Measurements from ENCODE around the gene ASB6.
A peak's percentile ranks its signal among the peaks of the same experiment; 100 is the strongest.
"Not testable (repeated sequence)": the region's sequence is repeated elsewhere in the genome, so short reads cannot be mapped to it uniquely, and the experiment has no call there.

The ASB6 gene

DNA sequence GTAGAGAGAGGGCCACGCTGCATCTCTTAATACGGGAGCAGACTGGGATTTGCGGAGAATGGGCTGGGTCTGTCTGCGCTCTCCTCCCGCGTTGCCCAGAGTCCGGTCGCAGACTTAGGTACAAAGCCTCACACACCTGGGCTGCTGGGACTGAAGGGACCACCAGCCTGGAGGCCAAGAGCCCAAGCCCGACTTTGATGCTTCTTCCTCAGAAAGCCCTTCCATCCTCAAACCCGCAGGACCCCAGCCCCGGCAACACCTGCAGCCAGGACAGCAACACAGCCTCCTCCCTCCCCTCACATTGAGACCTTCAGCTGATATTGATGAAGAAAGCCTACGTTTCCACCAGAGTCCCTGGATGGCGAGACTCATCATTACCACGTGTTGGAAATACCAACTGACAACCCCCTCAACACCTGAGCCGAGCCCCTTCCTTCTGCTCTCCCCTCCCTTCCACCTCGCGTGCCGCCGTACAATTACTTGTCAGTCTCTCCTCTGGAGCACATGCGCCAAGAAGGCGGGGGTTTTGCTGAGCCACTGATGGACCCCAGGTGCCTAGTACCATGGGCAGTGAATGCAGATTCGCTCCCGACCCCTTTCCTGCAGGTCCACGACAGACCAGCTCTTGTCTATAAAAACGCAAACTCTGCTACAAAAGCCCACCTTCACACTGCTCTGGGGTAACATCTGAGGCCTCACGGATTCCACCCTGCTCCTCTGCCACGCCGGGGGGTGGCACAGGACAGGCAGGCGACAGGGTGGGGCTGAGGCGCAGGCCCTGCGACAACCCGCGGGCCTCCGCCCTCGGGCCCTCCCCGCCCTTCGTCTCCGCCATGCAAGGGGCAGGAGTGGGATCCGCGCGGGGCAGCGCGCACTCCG lies 841 bp downstream of the ASB6 start:
- DNase-seq = no peak

DNA sequence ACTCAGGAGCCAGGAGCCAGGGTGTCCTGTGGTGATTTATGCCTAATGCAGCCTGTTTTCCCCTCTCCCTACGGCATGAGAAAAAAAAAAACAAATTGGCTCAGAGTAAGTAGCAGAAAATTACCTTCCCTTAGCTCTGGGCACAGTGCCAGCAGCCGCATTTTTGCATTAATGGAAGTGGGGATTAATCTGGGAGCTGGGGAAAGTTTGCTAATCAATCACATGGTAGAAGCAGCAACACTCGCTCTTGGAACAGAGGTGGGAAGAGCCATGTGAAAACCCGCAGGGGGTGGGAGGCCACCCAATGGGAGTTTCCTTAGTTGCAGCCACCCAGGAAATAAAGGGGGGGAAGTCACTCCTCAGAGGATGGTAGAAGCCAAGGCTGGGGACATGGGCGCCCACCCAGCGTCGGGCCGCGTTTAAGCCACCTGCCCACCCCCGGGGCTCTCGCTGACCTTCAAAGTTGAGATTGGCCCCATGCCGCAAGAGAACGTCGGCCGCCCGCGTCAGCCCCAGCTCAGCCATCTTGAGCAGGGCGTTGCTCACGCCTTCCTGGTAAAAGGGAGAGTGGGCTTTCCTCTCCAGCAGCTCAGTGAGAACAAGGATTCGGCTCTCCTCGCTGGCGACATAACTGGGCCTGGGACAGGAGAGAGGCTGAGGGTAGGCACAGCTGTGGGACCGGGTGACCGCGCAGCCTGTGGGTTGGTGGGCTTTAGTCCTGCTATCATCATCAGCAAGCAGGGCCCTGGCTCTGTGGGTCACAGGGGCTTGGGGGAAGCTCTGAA lies 1.7 kb downstream of the ASB6 start:
- DNase-seq = peak; percentile 69

DNA sequence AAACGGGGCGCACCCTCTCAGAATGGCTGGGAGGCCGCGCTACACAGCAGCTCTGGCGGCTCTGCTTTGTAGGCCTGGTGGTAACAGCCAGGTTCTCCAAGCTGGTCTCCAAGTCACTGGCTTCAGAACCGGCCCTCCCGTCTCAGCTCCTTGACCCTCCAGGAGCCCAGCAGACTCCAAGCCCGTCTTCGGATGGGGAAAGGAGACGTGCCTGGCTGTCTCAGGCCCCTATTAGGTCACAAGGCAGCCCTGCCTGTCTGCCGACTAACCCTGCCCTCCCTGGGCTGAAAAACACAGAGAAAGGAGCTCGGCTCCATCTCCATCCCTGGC lies 2.2 kb downstream of the ASB6 start:
- DNase-seq = no peak

DNA sequence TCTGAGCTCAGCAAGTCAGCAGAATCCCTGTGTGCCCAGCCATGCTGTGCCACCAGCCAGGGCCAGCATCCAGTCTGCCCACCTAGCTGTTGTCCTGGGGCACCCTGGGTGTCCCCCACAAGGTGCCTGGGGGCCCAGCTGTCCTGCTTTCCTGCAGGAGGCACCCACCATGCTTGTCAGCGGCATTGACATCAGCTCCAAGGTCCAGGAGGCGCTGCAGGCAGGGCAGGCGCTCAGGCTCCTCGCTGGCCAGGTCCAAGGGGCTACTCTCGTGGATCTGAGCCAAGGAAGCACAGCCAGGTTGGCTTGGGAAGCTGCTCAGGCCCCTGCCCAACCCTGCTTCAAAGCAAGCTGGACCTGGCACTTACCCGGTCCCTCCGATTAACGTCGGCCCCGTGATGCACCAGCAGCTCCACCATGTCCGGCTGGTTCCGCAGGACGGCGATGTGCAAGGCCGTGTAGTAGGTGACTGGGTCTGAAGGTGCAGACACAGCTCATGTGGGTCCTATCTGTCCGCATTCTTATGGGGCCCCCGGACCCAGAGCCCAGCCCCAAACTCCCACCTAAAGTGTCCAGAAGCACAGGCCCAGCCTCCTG lies 2.8 kb downstream of the ASB6 start:
- DNase-seq = no peak

DNA sequence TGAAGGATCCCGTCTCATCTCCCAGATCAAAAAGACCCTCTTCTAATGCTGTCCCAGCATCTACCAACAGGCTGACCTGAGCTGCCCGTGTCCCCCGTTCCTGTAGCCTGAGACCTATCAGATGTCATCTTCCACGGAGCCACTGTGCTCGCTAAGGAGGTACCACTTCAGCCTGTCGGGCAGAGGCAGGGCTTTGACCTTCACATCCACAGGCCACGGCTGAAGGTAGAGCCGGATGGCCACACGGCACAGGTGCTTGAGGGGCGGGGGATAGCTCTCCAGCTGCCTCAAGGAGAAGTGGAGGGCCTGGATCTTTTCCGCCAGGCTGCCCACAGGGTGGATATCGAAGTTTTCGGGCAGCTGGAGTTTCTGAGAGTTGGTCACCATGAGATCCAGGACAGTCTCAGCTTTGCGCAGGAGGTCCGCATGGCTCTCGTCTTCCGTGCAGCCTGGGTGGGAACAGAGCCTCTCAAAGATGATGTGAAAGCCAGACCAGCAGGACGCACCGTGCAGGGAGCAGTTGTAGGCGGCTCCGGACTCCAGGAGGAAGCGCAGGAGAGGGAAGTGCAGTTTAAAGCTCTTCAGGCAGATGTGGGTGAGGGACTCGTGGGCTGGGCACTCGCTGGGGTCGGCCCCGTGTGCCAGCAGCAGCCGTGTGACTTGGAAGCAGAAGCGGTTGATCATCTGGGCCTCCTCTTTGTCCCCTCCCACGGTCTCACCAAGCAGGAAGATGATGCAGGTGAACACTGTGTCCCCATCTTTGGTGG lies 4.1 kb downstream of the ASB6 start:
- no peak for DNase-seq

DNA sequence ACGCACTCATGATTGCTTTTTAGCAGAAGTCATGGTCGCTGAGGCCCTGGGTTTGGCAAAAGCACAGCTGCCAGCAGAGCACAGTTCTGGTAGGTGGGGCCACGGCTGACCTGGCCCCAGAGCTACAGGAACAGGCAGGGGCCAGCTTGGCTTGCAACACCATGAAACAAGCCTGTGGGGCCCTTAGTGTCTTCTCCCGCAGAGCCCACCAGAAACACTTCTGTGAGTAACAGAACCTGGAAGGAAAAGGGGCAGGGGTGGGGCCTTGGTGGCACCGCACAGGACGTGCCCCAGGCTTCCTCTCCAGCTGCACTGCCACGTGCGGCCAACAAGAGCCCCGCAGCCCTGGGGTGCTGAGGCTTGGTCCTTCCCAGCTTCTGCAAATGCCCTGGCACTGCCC lies 4.8 kb downstream of the ASB6 start:
- DNase-seq = no peak

DNA sequence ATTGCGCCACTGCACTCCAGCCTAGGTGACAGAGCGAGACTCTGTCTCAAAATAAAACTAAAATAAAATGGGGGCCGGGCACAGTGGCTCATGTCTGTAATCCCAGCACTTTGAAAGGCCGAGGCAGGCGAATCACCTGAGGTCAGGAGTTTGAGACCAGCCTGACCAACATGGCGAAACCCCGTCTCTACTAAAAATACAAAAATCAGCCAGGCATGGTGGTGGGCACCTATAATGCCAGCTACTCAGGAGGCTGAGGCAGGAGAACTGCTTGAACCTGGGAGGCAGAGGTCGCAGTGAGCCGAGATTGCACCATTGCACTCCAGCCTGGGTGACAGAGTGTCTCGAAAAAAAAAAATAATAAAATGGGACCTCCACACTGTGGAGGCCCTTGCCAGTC lies 5.6 kb downstream of the ASB6 start:
- DNase-seq = not testable (repeated sequence)

DNA sequence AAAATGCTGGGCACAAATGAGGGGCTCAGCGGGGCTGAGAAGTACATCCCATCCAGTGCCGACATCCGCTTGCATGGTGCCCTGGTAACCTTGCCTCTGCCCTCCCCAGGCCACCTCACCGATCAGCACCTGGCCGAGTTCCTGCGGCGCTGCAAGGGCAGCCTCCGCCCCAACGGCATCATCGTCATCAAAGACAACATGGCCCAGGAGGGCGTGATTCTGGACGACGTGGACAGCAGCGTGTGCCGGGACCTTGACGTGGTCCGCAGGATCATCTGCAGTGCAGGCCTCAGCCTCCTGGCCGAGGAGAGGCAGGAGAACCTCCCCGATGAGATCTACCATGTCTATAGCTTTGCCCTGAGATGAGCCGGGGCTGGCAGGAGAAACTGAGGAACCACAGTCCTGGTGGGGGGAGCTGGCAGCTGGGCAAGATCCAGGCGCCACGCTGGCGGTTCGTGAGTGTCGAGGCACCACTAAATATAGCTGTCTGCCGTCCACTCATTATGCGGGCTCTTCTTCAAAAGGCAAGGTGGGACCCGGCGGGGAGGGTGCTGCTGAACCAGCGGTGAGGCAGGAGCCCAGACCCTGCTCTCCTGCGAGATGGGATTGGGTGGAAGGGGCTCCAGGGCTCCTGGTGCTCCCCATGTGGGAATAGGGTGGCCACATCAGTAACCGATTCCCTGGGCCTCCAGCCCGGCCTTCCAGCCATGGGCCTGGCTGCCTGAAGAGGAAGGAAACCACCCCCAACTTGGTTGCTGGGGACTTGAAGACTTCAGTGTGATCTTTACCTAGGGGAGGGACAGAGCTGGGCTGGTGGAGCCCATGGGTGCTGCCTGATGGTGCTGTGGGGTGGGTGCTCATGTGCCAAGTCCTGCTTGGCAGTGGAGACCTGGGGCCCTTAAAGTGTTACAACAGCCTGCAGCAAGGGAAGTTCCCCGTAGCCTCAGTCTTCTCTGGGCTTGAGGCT lies 6.6 kb downstream of the ASB6 start:
- no peak for DNase-seq

DNA sequence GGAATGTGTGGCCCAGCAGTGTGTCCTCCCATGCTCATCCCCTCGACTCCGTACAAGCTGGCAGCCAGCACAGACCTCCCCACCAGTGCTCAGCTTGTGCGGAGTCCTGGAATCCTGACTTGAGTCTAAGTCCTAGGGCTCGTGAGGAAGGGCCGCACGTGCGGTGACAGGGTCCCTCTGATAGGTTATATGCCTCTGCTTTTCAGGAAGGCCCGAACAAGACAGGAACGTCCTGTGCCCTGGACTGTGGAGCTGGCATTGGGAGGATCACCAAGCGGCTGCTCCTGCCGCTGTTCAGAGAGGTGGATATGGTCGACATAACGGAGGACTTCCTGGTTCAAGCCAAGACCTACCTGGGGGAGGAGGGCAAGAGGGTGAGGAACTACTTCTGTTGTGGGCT lies 8.1 kb downstream of the ASB6 start:
- DNase-seq = no peak

DNA sequence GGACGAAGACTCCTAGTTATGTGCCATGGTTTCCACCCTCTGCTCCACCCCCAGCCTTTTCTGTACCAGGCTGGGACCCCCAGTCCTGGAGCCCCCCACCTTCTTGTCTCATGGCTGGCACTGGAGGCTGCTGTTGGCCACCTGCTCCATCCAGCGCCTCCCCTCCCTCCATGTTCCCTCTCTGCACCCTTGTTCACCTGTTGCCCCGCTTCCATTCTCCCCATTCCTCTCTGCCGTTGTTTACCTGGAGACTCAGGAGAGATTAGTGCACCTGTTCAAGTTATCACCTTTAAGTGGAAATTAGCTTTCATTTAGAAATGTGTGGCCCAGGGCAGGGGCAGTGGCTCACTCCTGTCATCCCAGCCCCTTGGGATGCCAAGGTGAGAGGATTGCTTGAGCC lies 8.7 kb downstream of the ASB6 start:
- no peak for DNase-seq

DNA sequence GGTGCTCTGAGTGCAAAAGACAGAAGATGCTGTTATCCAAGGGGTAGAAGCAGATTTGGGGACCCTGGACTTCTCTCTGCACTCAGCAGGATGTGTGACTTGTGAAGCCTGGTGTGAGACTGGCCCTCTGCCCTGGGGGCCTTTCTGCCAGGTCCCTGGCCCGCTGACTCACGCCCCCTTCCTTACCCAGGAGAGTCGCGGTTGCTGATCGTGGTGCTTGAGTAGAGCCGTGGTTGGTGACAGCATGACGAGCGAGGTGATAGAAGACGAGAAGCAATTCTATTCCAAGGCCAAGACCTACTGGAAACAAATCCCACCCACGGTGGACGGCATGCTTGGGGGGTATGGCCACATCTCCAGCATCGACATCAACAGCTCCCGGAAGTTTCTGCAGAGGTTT lies 9.5 kb downstream of the ASB6 start:
- peak; percentile 53 for DNase-seq

DNA sequence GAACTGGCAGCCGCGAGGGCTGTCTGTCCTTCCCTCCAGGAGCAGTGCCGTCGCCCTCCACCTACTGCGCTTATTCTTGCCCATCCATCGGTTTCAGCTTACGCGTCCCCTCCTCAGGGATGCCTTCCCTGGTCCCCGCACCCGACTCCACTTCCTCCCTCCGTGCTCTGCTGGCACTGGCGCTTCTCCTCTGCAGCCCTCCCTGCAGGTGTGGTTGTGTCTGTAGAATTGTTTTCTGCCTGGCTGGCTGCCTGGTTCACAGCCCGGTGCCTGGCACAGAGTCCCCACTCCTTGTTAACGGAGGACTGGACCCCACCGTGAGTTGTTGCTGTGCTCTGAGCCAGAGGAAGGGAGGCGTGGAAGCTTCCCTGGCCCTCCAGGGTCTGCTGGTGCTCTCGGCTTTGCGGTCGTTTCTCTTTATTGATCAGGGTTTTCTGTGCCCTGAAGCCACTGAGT lies 10.2 kb downstream of the ASB6 start:
- no peak for DNase-seq

DNA sequence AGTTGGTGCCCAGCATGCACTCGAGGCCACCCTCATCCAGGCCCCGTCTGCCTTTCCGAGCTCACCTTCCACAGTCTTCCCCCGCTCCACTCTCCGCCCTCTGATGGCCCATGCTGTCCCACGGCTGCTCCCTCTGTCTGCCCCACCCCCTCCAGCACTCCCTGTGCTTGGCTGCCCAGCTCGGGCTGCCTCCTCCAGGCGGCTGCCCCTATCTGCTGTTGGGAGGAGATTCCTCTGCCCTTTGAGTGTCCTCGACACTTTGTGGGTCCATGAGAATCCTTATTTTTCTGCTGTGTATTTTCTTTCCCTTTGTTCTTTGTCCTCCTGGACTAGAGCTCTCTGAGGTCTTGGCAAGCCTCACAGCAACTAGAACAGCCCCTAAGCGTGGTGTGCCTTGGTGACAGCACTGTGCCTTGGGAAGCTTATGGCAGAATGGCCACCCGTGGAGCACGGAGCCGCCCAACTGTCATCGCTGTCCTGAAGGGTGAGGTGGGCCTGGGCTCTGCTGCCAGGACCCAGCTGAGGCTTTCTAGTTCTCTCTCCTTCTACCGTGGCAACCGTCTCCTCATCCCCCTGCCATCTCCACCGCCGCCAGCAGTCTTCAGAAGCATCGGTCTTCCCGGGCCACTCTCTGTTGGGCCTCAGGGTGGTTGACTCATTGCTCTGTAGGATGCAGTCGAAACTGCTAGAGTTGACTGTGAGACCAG lies 10.8 kb downstream of the ASB6 start:
- no peak for DNase-seq

DNA sequence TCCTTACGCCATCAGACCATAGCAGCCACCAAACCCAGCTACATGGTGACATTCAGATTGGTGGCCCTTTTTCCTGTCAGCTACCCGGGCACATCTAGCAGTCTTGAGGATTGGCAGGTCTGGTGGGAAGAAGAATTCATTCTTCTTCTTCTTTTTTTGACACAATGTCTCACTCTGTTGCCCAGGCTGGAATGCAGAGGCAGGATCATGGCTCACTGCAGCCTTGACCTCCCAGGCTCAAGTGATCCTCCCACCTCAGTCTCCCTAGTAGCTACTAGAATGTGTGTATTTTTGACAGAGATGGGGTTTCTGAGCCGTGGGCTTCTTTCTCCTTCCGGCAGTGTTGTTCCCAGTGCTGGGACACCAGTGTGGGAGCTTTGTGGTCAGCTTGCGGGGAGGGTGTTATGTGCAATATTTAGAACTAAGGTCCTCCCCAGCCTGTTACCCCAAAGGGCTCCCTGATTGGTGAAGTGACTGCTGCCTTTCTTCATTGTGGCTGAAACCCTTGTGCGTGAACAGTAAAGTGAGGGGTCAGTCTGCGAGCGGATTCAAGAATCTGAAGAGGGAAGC lies 12.6 kb downstream of the ASB6 start:
- DNase-seq = no peak

DNA sequence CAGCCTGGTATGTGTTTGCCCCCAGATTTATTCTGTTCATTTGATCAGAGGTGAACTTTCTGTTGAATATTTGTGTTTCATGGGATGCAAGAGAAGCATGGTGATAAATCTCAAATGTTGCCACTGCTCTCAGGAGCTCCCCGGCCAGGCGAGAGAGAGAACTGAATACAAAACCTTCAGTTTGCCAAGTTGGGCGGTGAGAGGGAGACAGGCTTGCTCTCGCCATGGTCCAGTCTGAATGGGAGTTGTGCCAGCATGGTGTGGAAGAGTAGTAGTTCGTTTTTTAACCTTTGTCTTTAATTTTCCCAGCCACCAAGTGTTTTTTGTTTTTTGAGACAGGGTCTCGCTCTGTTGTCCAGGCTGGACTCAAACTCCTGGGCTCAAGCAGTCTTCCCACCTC lies 13.2 kb downstream of the ASB6 start:
- DNase-seq = no peak

DNA sequence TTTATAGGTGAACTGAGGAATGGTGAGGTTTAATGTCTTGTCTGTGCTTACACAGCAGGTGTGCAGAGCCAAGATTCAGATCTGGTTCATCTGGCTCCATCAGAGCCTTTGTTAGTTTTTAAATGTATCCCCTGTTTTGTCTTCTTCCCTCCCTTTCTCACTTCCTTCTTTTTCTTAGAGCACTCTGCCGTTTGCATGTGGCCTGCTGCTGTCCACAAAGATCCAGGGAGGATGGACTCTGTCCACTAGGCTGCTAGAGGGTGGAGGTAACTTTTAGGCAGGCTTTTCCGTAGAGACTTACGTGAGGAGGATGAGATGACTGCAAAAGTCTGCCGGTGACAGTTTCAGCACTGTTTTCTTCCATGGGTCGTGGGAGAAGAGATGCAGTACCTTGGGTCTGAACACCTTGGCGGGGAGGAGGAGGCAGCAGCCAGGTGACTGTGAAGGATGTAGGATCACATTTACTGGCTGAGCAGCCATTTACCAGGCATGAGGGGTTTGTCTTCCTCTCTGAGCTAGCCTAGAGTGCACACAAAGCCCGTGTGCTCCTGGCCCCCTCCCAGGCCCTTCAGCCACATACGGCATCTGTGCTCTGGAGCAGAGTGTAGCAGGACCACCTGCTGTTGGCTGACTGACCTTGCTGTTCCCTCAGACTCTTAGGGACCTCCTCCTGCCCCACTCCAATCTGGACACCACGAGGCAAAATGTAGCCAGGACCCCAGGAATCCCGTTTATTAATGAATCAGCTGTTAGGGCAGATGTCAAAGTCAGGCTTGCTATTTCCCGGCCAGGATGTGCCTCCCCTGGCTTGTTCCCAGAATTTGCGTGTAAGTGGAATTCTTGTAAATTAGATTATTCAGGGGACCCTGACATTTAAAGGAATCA lies 14.2 kb downstream of the ASB6 start:
- DNase-seq = peak; percentile 50

DNA sequence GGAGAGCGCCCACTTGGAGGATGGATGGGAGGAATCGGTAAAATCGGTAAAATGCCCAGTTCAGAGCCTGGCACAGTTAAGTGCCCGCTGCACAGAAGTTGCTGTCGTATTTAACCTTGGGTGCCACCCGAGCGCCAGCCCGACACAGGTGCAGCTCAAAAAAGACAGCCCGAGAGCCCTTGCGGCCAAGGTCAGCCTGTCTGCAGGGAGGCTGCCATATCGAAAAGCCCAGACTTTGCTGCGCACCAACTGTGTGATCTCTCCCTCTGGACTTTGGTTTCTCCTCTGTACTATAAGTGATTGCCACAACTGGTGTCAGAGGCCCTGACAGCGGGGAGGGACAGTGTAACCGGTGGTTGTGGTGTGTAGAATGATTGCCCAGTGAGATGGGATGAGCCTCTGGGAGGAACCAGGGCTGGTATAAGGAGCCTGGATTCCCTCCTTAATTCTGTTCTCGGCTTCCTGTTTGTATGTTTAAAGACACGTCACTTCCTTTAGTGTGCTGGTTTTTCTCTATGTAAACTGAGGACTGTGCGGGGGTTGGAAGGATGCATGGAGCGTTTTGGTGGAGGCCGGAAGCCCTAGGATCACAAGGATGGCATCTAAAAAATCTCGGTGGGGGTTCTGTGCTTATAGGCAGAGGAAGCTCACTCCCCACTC lies 15.2 kb downstream of the ASB6 start:
- DNase-seq = peak; percentile 93

DNA sequence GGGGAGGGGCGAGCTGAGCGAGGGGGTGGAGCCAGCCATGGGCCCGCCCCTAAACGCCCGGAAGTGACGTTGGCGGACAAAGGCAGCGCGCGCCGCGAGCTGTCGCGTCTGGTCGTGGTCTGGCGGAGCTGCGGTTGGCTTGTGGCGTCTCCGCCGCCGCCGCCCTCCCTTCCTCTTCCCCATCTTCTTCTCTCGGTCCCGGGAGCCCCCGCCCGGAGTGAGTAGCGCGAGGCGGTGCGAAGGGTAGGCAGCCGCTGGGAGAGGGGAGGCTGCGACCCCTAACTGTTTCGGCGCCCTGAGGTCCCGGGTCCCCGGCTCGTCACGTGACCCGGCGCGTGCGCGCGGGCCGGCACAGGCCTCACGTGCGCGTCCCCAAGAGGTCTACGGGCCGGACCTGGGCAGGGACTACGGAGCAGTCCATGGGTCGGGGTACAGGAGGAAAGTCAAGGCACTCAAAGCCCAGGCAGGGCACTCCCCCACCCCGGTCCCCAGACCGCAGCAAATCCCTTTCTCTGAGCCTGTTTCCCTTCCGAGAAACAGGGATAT lies 15.8 kb downstream of the ASB6 start, which contains the start of gene NTMT1:
NTMT1 (plus strand) TSS at position 85 of the 546 bp plus-strand sequence. CDS start 6,541 bp downstream, outside the sequence.
- peak; percentile 85 for DNase-seq
